Kasumi-1 (cell line): ENCODE results near the gene SLC2A2.
A peak's percentile ranks its signal among the peaks of the same experiment; 100 is the strongest.

ENCODE experiments used
- DNase-seq, 2 experiments: peaks; one replicate each; lab custom pipeline; 2025; lab: John Stamatoyannopoulos, UW

Gene SLC2A2

GRCh38 chr3:171026597-171027293 lies at the start of gene SLC2A2:
TSS of gene SLC2A2 (minus strand) at chr3:171026720. CDS start at chr3:171026670, 50 bp downstream.
- DNase-seq: no peak

GRCh38 chr3:171072432-171072831 lies 45.9 kb upstream of the SLC2A2 start:
- DNase-seq: peak; percentile 11 to 34

GRCh38 chr3:171068658-171069057 lies 42.1 kb upstream of the SLC2A2 start:
- DNase-seq: no peak

- no peak for DNase-seq
These were observed 39.7 kb upstream of the SLC2A2 start for GRCh38 chr3:171066206-171066605.

GRCh38 chr3:171065732-171066131 lies 39.2 kb upstream of the SLC2A2 start:
- DNase-seq: no peak

- no peak for DNase-seq
These were observed 37.9 kb upstream of the SLC2A2 start for GRCh38 chr3:171064461-171064860.

GRCh38 chr3:171061749-171062148 lies 35.2 kb upstream of the SLC2A2 start:
- DNase-seq: no peak

- DNase-seq: no peak
These were observed 33.5 kb upstream of the SLC2A2 start for GRCh38 chr3:171059978-171060377.

GRCh38 chr3:171058873-171059603 lies 32.5 kb upstream of the SLC2A2 start:
- no peak for DNase-seq

- DNase-seq: no peak
These were observed 31.5 kb upstream of the SLC2A2 start for GRCh38 chr3:171058058-171058457.

- DNase-seq: no peak
These were observed 30.6 kb upstream of the SLC2A2 start for GRCh38 chr3:171057072-171057471.

- DNase-seq: no peak
These were observed 30.0 kb upstream of the SLC2A2 start for GRCh38 chr3:171056528-171056927.

GRCh38 chr3:171055336-171056178 lies 29.0 kb upstream of the SLC2A2 start:
- DNase-seq: no peak

- DNase-seq: no peak
These were observed 28.4 kb upstream of the SLC2A2 start for GRCh38 chr3:171054921-171055320.

GRCh38 chr3:171054231-171054630 lies 27.7 kb upstream of the SLC2A2 start:
- DNase-seq: no peak

- DNase-seq: peak; percentile 62 to 67
These were observed 23.4 kb upstream of the SLC2A2 start for GRCh38 chr3:171049861-171050444.

- DNase-seq: no peak
These were observed 20.2 kb upstream of the SLC2A2 start for GRCh38 chr3:171046760-171047159.

- DNase-seq: no peak
These were observed 18.6 kb upstream of the SLC2A2 start for GRCh38 chr3:171044835-171045793.

- DNase-seq: no peak
These were observed 17.9 kb upstream of the SLC2A2 start for GRCh38 chr3:171044384-171044783.

GRCh38 chr3:171039674-171040073 lies 13.2 kb upstream of the SLC2A2 start:
- DNase-seq: no peak

GRCh38 chr3:171038342-171038741 lies 11.8 kb upstream of the SLC2A2 start:
- DNase-seq: no peak
